Type B pancreatic cell (in vitro differentiated cells): ENCODE data around the gene WDR59. TPM values are rescaled to one million over a fixed set of nuclear protein-coding genes. Genes with fewer than 3 reads are reported as not detected.

Source experiments
- DNase-seq: peaks from one replicate; pipeline ENCODE4 v3.0.0; 2021; ENCODE audit warnings: mixed read lengths; ENCODE audit not compliant: unreplicated experiment; ENCODE audit errors: extremely low spot score
- H3K27ac Mint-ChIP-seq: 2 replicates; pipeline ENCODE4 v1.8.0; 2021; ENCODE audit warnings: mild to moderate bottlenecking, mixed read lengths
- H3K27me3 Mint-ChIP-seq: 2 replicates; pipeline ENCODE4 v1.8.0; 2021; ENCODE audit warnings: mixed read lengths
- H3K36me3 Mint-ChIP-seq: 2 replicates; pipeline ENCODE4 v1.8.0; 2021; ENCODE audit warnings: mixed read lengths
- H3K4me1 Mint-ChIP-seq: one replicate; pipeline ENCODE4 v1.8.0; 2021; ENCODE audit warnings: mixed read lengths; ENCODE audit not compliant: unreplicated experiment
- H3K4me3 Mint-ChIP-seq: 2 replicates; pipeline ENCODE4 v1.8.0; 2021; ENCODE audit warnings: mild to moderate bottlenecking, mixed read lengths
- H3K9me3 Mint-ChIP-seq: 2 replicates; pipeline ENCODE4 v1.8.0; 2021; ENCODE audit warnings: mixed read lengths
- total RNA-seq: library from RNA; stranded (reverse); gene quantifications from 2 replicates; pipeline ENCODE4 v1.2.1, GENCODE V29; 2021; ENCODE audit warnings: low replicate concordance
- TF ChIP-seq, protein P1 (sequence below): fragments of 200-600 bp; sonication (generic); conservative IDR thresholded peaks from 2 replicates; pipeline ENCODE4 v1.5.0; 2021; ENCODE audit warnings: antibody characterized with exemption, mild to moderate bottlenecking

Gene WDR59
- total RNA-seq, 1 donor from 2014 or later = 88.9 TPM

DNA sequence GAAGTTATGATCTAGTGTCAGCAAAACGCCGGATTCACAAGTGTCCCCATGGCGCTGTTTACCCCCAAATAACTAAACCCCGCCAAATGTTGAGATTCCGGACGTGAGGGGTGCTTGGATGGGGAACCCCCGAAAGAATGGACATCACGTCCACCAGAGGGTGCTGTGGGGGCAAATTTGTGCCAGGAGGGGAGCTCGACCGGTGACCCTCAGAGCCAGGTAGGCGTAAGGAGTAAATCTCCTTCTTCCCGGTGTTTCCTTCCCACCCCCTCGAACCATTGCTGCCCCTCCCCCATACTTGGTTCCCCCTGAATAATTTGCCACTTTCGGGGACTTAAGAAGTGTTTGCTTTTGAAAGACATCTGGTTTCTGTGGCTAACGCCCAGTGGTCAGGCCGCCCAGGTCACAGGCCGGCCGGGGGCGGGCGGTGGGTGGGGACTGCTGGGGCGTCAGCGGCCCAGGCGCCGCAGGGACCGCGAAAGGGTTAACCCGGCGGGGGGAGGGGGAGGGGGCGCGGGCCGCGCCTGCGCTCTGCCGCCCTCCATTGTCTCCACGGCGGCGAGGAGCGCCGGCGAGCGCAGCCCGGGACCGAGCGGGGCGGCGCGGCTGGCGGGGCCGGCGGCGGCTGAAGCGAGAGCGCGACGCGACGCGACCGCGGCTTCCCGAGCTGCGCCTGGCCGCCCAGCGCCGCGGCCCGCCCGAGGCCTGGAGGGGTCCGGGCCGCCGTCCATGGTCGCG, 13.7 kb upstream of the WDR59 start, which contains the start of gene ZNRF1:
TSS of gene ZNRF1 (plus strand) at position 544 of the 738 bp plus-strand sequence. CDS start 648 bp downstream, outside the sequence.
- Mint-ChIP-seq H3K4me3 (peak within 1 kb of the TSS; percentile 92), H3K9me3 (no peaks in the 10 kb centered on the region), H3K27me3 (no peaks in the 10 kb centered on the region), H3K4me1 (peaks cover 38% of the 10 kb centered on the region), H3K27ac (peak within 1 kb of the TSS; percentile 88), H3K36me3 (peaks cover 7% of the 10 kb centered on the region)
- TF ChIP-seq, protein P1, sequence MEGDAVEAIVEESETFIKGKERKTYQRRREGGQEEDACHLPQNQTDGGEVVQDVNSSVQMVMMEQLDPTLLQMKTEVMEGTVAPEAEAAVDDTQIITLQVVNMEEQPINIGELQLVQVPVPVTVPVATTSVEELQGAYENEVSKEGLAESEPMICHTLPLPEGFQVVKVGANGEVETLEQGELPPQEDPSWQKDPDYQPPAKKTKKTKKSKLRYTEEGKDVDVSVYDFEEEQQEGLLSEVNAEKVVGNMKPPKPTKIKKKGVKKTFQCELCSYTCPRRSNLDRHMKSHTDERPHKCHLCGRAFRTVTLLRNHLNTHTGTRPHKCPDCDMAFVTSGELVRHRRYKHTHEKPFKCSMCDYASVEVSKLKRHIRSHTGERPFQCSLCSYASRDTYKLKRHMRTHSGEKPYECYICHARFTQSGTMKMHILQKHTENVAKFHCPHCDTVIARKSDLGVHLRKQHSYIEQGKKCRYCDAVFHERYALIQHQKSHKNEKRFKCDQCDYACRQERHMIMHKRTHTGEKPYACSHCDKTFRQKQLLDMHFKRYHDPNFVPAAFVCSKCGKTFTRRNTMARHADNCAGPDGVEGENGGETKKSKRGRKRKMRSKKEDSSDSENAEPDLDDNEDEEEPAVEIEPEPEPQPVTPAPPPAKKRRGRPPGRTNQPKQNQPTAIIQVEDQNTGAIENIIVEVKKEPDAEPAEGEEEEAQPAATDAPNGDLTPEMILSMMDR = peak; percentile 85
- peak; percentile 85 for DNase-seq

DNA sequence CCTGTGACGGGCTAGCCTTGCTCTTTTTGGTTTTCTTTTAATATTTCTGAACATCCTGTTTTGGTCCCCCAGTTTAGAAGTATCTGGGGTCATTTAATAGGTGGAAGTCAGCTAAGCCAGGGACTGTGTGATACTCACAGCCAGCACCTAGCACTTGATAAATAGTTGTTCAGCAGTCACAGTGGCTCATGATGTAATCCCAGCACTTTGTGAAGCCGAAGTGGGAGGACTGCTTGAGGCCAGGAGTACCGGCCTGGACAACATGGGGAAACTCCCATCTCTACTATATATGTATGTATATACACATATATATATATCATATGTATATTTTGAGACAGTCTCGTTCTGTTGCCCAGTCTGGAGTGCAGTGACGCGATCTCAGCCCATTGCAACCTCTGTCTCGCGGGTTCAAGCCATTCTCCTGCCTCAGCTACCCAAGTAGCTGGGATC, 12.1 kb upstream of the WDR59 start:
- Mint-ChIP-seq H3K27me3 (no peaks in the 10 kb centered on the region), H3K9me3 (no peaks in the 10 kb centered on the region), H3K27ac (peak overlapping the region; percentile 76), H3K4me1 (peaks cover 25% of the 10 kb centered on the region), H3K36me3 (no peaks in the 10 kb centered on the region), H3K4me3 (peak overlapping the region; percentile 23)
- no peak for DNase-seq
- TF ChIP-seq, protein P1 = no peak

DNA sequence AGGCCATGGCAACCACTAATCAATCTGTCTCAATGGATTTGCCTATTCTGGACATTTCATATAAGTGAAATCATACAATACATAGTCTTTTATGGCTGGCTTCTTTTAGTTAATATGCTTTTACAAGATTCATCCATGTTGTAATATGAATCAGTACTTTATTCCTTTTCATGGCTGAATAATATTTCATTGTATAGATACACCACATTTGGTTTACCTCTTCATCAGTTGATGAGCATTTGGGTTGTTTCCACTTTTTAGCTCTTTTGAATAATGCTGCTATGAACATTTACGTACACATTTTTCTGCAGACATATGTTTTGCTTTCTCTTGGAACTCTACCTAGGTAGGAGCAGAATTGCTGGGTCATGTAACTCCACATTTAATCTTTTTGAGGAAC, 11.1 kb upstream of the WDR59 start:
- no peak for DNase-seq
- peaks cover 22% of the 10 kb centered on the region for H3K4me1 Mint-ChIP-seq
- H3K27me3 Mint-ChIP-seq = no peaks in the 10 kb centered on the region
- H3K9me3 Mint-ChIP-seq = no peaks in the 10 kb centered on the region
- TF ChIP-seq, protein P1 = no peak
- no peak overlapping the region for H3K4me3 Mint-ChIP-seq
- no peaks in the 10 kb centered on the region for H3K36me3 Mint-ChIP-seq
- no peak overlapping the region for H3K27ac Mint-ChIP-seq

DNA sequence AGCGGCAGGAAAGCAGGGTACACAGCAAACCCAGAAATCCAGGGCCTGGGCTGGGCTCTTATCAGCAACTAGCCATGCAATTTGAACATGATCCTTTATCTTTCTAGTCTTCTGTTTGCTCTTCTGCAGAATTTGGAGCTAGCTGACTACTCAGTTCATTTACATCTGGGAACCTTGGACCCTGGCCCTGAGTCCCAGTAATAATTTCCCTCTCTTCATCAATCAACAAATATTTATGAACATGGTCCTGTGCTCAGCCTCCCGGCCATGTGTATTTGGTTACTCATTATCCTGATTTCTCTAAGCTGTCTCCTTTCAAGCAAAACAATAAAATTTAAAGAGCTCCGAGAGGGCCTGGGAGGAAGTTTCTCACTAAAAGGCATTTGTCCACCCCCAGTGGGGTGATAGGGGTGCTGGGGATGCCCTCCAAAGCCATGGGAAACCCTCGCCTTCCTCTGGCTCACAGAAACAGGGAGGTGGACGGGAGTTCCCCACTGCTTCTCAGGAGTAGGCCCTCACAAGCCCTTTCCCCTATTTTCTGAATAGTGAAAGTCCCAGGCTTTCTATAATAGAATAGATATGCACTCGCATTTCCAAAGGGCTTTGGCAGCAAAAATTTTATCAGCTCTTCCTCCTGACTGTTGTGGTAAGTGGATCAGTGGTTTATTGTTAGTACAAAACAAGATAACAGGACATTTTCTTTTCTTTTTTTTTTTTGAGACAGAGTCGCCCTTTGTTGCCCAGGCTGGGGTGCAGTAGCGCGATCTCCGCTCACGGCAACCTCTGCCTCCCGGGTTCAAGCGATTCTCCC, 6.9 kb upstream of the WDR59 start:
- Mint-ChIP-seq H3K4me3 (peak overlapping the region; percentile 10), H3K27me3 (no peaks in the 10 kb centered on the region), H3K9me3 (no peaks in the 10 kb centered on the region), H3K36me3 (no peaks in the 10 kb centered on the region), H3K27ac (peak overlapping the region; percentile 76), H3K4me1 (peaks cover 9% of the 10 kb centered on the region)
- DNase-seq = no peak
- TF ChIP-seq, protein P1 = no peak

DNA sequence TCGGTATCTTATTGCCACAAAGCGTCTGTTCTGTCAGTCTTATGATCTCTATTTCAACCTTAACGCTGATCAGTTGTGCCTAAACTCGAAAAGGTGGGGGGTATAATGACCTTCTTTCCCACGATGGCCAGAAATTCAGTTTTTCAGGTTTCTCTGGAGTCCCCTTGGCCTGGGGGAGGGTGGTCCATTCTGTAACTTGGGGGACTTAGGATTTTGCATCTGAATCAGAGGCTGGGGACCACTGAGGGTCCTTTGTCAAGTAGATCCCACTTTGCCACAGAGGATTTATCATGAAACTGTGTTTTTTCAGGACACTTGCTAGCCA, 6.3 kb upstream of the WDR59 start:
- Mint-ChIP-seq H3K27ac (peak overlapping the region; percentile 76), H3K4me3 (no peak overlapping the region)

More for the DNA sequence above, 6.3 kb upstream of the WDR59 start:
- DNase-seq = no peak
- H3K4me1 Mint-ChIP-seq = peaks cover 9% of the 10 kb centered on the region
- TF ChIP-seq, protein P1 = no peak
- no peaks in the 10 kb centered on the region for H3K27me3 Mint-ChIP-seq
- no peaks in the 10 kb centered on the region for H3K9me3 Mint-ChIP-seq
- H3K36me3 Mint-ChIP-seq = no peaks in the 10 kb centered on the region
